Gastroesophageal sphincter (tissue), 3 donors: ENCODE results near the gene IGSF8.
A peak's percentile ranks its signal among the peaks of the same experiment; 100 is the strongest.

Experiments
- CTCF ChIP-seq, 4 experiments: fragments of 200-600 bp in 2 of 4; fragments of 450-650 bp in 2 of 4; sonication (generic) in 1 of 4; IDR thresholded peaks; one replicate each; pipeline ENCODE4 v1.5.1; 2017 to 2019; ENCODE audit warnings: antibody characterized with exemption in 4 of 4, mild to moderate bottlenecking in 2 of 4, moderate library complexity in 2 of 4
- EP300 ChIP-seq: sonication (generic); formaldehyde crosslinking; IDR thresholded peaks from one replicate; pipeline ENCODE4 v1.6.1; 2017; ENCODE audit warnings: antibody characterized with exemption, mild to moderate bottlenecking
- POLR2A ChIP-seq, 2 donors: fragments of 450-650 bp; IDR thresholded peaks; one replicate each; pipeline ENCODE4 v1.6.1; 2017; ENCODE audit warnings: antibody characterized with exemption in 2 of 2, mild to moderate bottlenecking in 2 of 2, moderate library complexity in 1 of 2
- POLR2AphosphoS5 ChIP-seq: sonication (generic); formaldehyde crosslinking; IDR thresholded peaks from one replicate; pipeline ENCODE4 v1.6.1; 2017; ENCODE audit warnings: antibody characterized with exemption

- TF ChIP-seq CTCF (IDR thresholded peaks at IDR 0.05), result peak in 3 of 4 experiments; percentile 30 to 63 (median 35)
- TF ChIP-seq POLR2A (IDR thresholded peaks at IDR 0.05), result no peak
- no peak for TF ChIP-seq EP300
- TF ChIP-seq POLR2AphosphoS5, result no peak
Observed at GRCh38 chr1:160108888-160109662, 10.7 kb upstream of the IGSF8 start.
